Effector memory CD4-positive, alpha-beta T cell (primary cell): ENCODE results near the gene NUDT16L1.
A peak's percentile ranks its signal among the peaks of the same experiment; 100 is the strongest.

Experiments used
- DNase-seq, 3 donors: peaks; one replicate each; pipeline ENCODE4 v3.0.0-alpha.2; 2020
- H3K27ac ChIP-seq: 2 replicates; pipeline ENCODE4 v1.7.0; 2013; ENCODE audit warnings: mild to moderate bottlenecking, low read length, moderate library complexity; ENCODE audit not compliant: insufficient read depth, poor library complexity, severe bottlenecking
- H3K27me3 ChIP-seq: replicated peaks from 2 replicates; pipeline ENCODE4 v1.7.0; 2013; ENCODE audit warnings: mild to moderate bottlenecking, low read length; ENCODE audit not compliant: insufficient read depth, control insufficient read depth, poor library complexity, severe bottlenecking
- H3K36me3 ChIP-seq: 2 replicates; pipeline ENCODE4 v1.7.0; 2013; ENCODE audit warnings: mild to moderate bottlenecking, low read length, moderate library complexity; ENCODE audit not compliant: control insufficient read depth, insufficient read depth
- H3K4me1 ChIP-seq: 2 replicates; pipeline ENCODE4 v1.7.0; 2013; ENCODE audit warnings: low read length, mild to moderate bottlenecking; ENCODE audit not compliant: control insufficient read depth, insufficient read depth, poor library complexity, severe bottlenecking
- H3K4me3 ChIP-seq: 2 replicates; pipeline ENCODE4 v1.7.0; 2013; ENCODE audit warnings: low read length, low read depth, mild to moderate bottlenecking; ENCODE audit not compliant: insufficient read depth, poor library complexity, severe bottlenecking
- H3K9me3 ChIP-seq: 2 replicates; pipeline ENCODE4 v1.7.0; 2013; ENCODE audit warnings: mild to moderate bottlenecking, low read length, moderate library complexity; ENCODE audit not compliant: control insufficient read depth

The NUDT16L1 gene

GRCh38 chr16:4724661-4725270 is 31.4 kb downstream of the NUDT16L1 start:
- Histone ChIP-seq H3K27ac (no peak overlapping the region), H3K27me3 (no peaks in the 10 kb centered on the region), H3K4me1 (no peaks in the 10 kb centered on the region), H3K36me3 (peaks cover 36% of the 10 kb centered on the region), H3K9me3 (no peaks in the 10 kb centered on the region), H3K4me3 (no peak overlapping the region)
- no peak for DNase-seq

- Histone ChIP-seq H3K27me3 (no peaks in the 10 kb centered on the region), H3K36me3 (peaks cover 43% of the 10 kb centered on the region), H3K27ac (no peak overlapping the region)
These were observed 33.3 kb downstream of the NUDT16L1 start for GRCh38 chr16:4726616-4727015.

DNA sequence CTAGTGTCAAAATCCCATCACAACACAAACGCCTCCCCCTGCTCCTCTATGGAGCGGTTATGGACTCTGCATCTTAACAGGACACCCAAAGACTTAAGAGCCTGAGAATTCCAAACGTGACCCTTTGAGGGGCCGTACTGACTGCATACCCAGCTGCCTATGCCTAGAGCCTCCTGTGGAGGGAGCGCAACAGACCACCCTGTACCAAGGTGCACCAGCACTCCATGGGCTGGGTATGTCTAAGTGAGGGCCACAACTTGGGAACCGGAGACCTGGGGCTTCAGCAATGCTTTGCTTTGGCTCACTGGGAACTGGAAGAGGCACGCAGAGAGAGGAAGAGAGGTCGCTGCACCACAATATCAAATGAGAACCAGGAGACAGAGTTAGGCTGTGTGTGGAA is 35.3 kb downstream of the NUDT16L1 start:
- H3K4me3 ChIP-seq = no peak overlapping the region
- DNase-seq = no peak
- H3K4me1 ChIP-seq = peaks cover 6% of the 10 kb centered on the region
- H3K36me3 ChIP-seq = peaks cover 34% of the 10 kb centered on the region
- H3K27ac ChIP-seq = no peak overlapping the region
- no peaks in the 10 kb centered on the region for H3K27me3 ChIP-seq
- H3K9me3 ChIP-seq = no peaks in the 10 kb centered on the region

More at GRCh38 chr16:4726616-4727015, 33.3 kb downstream of the NUDT16L1 start:
- no peak for DNase-seq
- Histone ChIP-seq H3K4me3 (no peak overlapping the region), H3K9me3 (no peaks in the 10 kb centered on the region), H3K4me1 (no peaks in the 10 kb centered on the region)

GRCh38 chr16:4729876-4730275 is 36.5 kb downstream of the NUDT16L1 start:
- H3K4me1 ChIP-seq = peaks cover 8% of the 10 kb centered on the region

DNA sequence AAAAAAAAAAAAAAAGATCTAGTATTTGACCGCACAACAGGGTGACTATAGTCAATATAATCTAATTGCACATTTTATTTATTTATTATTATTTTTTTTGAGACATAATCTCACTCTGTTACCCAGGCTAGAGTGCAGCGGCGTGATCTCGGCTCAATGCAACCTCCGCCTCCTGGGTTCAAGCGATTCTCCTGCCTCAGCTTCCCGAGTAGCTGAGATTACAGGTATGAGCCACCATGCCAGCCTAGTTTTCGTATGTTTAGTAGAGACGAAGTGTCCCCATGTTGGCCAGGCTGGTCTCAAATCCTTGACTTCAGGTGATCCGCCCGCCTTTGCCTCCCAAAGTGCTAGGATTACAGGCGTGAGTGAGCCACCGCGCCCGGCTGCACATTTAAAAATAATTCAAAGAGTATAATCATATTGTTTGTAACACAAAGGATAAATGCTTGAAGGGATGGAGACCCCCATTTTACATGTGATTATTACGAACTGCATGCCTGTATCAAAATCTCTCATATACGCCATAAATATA is 39.9 kb downstream of the NUDT16L1 start:
- H3K4me3 ChIP-seq = peak overlapping the region; percentile 86
- peaks cover 14% of the 10 kb centered on the region for H3K4me1 ChIP-seq
- H3K9me3 ChIP-seq = no peaks in the 10 kb centered on the region
- H3K27ac ChIP-seq = no peak overlapping the region
- DNase-seq = no peak
- no peaks in the 10 kb centered on the region for H3K27me3 ChIP-seq
- H3K36me3 ChIP-seq = peaks cover 9% of the 10 kb centered on the region

More at GRCh38 chr16:4729876-4730275, 36.5 kb downstream of the NUDT16L1 start:
- Histone ChIP-seq H3K9me3 (no peaks in the 10 kb centered on the region), H3K27ac (no peak overlapping the region), H3K36me3 (peaks cover 26% of the 10 kb centered on the region), H3K27me3 (no peaks in the 10 kb centered on the region), H3K4me3 (no peak overlapping the region)
- no peak for DNase-seq

DNA sequence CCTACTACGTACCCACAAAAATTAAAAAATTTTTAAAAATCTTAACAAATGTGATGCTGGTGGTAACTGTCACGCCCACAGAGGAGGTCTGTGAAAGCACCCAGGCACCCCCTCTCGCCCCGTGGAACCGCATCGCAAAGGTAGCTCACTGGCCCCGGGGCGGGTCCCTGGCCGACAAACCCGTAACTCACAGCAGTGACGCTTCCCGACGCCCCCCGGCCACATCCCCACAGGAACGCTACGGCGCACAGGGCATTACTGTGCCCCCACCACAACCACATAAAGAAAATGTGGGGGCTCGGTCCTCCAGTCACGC is 40.3 kb downstream of the NUDT16L1 start:
- DNase-seq = no peak

GRCh38 chr16:4734063-4734729 is 40.8 kb downstream of the NUDT16L1 start, which contains the start of the genes ANKS3 and DNAAF8:
TSS of gene ANKS3 (minus strand) at chr16:4734271. CDS start at chr16:4730149, 4,122 bp downstream.
TSS of gene DNAAF8 (plus strand) at chr16:4734537. CDS start at chr16:4736515, 1,978 bp downstream.
- peaks cover 14% of the 10 kb centered on the region for H3K4me1 ChIP-seq
- H3K36me3 ChIP-seq = peaks cover 9% of the 10 kb centered on the region
- H3K27ac ChIP-seq = peak within 1 kb of the TSS; percentile 78
- peak within 1 kb of the TSS; percentile 86 for H3K4me3 ChIP-seq
- H3K9me3 ChIP-seq = no peaks in the 10 kb centered on the region
- H3K27me3 ChIP-seq = no peaks in the 10 kb centered on the region
- DNase-seq = peak; percentile 67 to 76 (median 70)

More for the DNA sequence above, 40.3 kb downstream of the NUDT16L1 start:
- Histone ChIP-seq H3K27ac (peak overlapping the region; percentile 78), H3K4me1 (peaks cover 14% of the 10 kb centered on the region), H3K36me3 (peaks cover 9% of the 10 kb centered on the region), H3K4me3 (peak overlapping the region; percentile 86), H3K9me3 (no peaks in the 10 kb centered on the region), H3K27me3 (no peaks in the 10 kb centered on the region)

GRCh38 chr16:4734730-4735535 is 41.6 kb downstream of the NUDT16L1 start:
- DNase-seq = peak; percentile 90 to 92 (median 92)
- H3K4me1 ChIP-seq = peaks cover 14% of the 10 kb centered on the region
- H3K4me3 ChIP-seq = peak overlapping the region; percentile 86
- peaks cover 5% of the 10 kb centered on the region for H3K36me3 ChIP-seq
- peak overlapping the region; percentile 78 for H3K27ac ChIP-seq
- H3K9me3 ChIP-seq = no peaks in the 10 kb centered on the region
- no peaks in the 10 kb centered on the region for H3K27me3 ChIP-seq

- no peak overlapping the region for H3K4me3 ChIP-seq
- H3K27me3 ChIP-seq = no peaks in the 10 kb centered on the region
- no peaks in the 10 kb centered on the region for H3K9me3 ChIP-seq
- H3K36me3 ChIP-seq = no peaks in the 10 kb centered on the region
- H3K27ac ChIP-seq = no peak overlapping the region
- no peak for DNase-seq
- H3K4me1 ChIP-seq = peaks cover 14% of the 10 kb centered on the region
These were observed 43.2 kb downstream of the NUDT16L1 start for GRCh38 chr16:4736546-4736945.
